ENCODE results near the gene CEBPA.

CEBPA gene

GRCh38 chr19:33291623-33292534 lies 10.5 kb downstream of the CEBPA start:
- no peak for TF ChIP-seq EZH2 (IDR thresholded peaks at IDR 0.05; ENCODE audit: borderline replicate concordance, low read length)
- no peak for TF ChIP-seq CTCF (IDR thresholded peaks at IDR 0.05; ENCODE audit: low read length)
- Histone ChIP-seq H3K9ac (ENCODE audit: low read length) (no peak overlapping the region), H3K4me2 (ENCODE audit: low read length) (no peak overlapping the region), H2AFZ (ENCODE audit: low read length) (no peak overlapping the region), H3K27me3 (ENCODE audit: insufficient read depth, low read length) (peaks cover 13% of the 10 kb centered on the region; the same call in 1 of the 2 replicates), H3F3A (ENCODE audit: insufficient read depth, low read length) (no peaks in the 10 kb centered on the region), H3K4me3 (ENCODE audit: low read depth, low read length, poor library complexity, severe bottlenecking) (no peak overlapping the region), H3K4me1 (ENCODE audit: insufficient read depth, low read length, severe bottlenecking) (no peaks in the 10 kb centered on the region), H3K9me3 (ENCODE audit: low read length) (no peaks in the 10 kb centered on the region), H4K20me1 (ENCODE audit: insufficient read depth, low read length) (no peaks in the 10 kb centered on the region), H3K36me3 (ENCODE audit: insufficient read depth, low read length) (no peaks in the 10 kb centered on the region), H3K79me2 (ENCODE audit: insufficient read depth, low read length) (no peaks in the 10 kb centered on the region), H3K27ac (ENCODE audit: low read depth, low read length, poor library complexity, severe bottlenecking) (no peak overlapping the region), H3K9me2 (ENCODE audit: low read depth, low read length) (no peaks in the 10 kb centered on the region)

DNA sequence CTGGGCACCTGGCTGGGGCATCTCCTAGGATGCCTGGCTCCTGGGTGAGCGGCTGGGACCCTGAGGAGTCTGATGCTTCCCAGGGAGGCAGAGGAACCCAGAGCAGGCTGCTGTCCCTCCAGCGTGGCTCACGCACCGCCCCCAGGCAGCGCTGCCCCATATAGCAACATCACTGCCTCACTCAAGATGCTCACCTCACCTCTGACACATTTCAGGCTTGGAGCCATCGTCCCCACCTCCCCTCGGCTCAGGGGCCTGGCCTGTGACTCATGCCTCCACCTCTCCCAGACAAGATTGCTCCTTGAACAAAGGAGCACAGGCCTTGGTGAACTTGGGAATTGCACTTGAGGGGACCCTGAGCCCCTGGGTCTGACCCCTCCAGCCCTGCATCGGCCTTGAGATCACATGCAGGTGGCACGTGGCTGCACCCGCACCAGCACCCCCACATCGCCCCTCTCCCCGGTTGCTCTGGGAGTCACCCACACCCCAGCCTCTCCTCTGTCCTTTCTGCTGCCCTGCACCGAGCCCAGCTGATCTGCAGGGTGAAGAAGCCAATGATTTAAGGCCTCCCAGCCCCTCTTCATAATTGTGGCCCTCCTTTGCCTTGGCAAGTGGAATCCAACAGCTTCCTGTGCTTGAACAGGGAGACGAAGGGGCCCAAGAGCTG lies 11.2 kb downstream of the CEBPA start:
- Histone ChIP-seq H3K4me3 (ENCODE audit: low read depth, low read length, poor library complexity, severe bottlenecking) (no peak overlapping the region), H3K9ac (ENCODE audit: low read length) (no peak overlapping the region), H3K9me3 (ENCODE audit: low read length) (no peaks in the 10 kb centered on the region), H4K20me1 (ENCODE audit: insufficient read depth, low read length) (no peaks in the 10 kb centered on the region), H3K4me2 (ENCODE audit: low read length) (no peak overlapping the region), H3K4me1 (ENCODE audit: insufficient read depth, low read length, severe bottlenecking) (no peaks in the 10 kb centered on the region), H3K79me2 (ENCODE audit: insufficient read depth, low read length) (no peaks in the 10 kb centered on the region), H3K27me3 (ENCODE audit: insufficient read depth, low read length) (peaks cover 13% of the 10 kb centered on the region; the same call in 1 of the 2 replicates), H2AFZ (ENCODE audit: low read length) (no peak overlapping the region), H3F3A (ENCODE audit: insufficient read depth, low read length) (no peaks in the 10 kb centered on the region), H3K27ac (ENCODE audit: low read depth, low read length, poor library complexity, severe bottlenecking) (no peak overlapping the region), H3K9me2 (ENCODE audit: low read depth, low read length) (no peaks in the 10 kb centered on the region), H3K36me3 (ENCODE audit: insufficient read depth, low read length) (no peaks in the 10 kb centered on the region)
- TF ChIP-seq EZH2 (IDR thresholded peaks at IDR 0.05; ENCODE audit: borderline replicate concordance, low read length), result no peak
- TF ChIP-seq CTCF (IDR thresholded peaks at IDR 0.05; ENCODE audit: low read length), result no peak

DNA sequence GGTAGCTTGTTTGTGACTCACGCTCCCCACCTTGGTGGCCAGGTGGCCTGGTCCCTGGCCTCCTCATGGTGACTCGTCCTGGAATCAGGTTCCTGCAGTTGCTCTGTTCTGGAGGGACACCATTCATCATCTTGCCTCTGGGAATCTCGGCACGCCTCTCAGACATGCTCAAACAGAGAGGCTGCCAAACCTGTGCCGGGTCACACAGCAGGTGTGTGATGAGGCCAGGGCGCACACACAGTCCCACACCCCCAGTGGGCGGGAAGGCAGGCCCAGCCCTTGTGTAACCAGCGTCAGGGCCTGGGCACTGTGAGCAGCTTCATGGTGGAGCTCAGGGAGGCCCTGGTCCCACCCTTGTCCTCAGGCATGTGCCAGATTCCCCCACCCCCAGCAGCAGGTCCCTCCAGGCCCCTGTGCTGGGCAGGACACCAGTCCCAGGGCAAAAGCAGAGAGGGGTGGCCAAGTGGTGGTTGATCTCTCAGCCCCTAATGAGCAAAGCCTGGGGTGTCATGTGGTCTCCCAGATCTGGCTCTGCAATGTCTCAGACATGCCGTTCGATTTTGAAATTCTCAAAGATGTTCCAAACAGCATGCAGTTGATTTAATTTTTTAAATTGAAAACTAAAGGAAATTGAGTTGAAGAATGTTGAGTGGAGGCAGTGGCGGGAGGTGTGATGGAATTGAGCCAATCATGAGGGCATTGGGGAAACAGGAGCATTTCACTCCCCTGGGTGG lies 12.1 kb downstream of the CEBPA start:
- H4K20me1 ChIP-seq (ENCODE audit: insufficient read depth, low read length), result no peaks in the 10 kb centered on the region
- no peak overlapping the region for H2AFZ ChIP-seq (ENCODE audit: low read length)
- H3K36me3 ChIP-seq (ENCODE audit: insufficient read depth, low read length), result no peaks in the 10 kb centered on the region
- H3K4me2 ChIP-seq (ENCODE audit: low read length), result no peak overlapping the region
- H3K9ac ChIP-seq (ENCODE audit: low read length), result no peak overlapping the region
- no peaks in the 10 kb centered on the region for H3K9me3 ChIP-seq (ENCODE audit: low read length)
- H3F3A ChIP-seq (ENCODE audit: insufficient read depth, low read length), result no peaks in the 10 kb centered on the region
- TF ChIP-seq EZH2 (IDR thresholded peaks at IDR 0.05; ENCODE audit: borderline replicate concordance, low read length), result no peak
- no peak for TF ChIP-seq CTCF (IDR thresholded peaks at IDR 0.05; ENCODE audit: low read length)
- H3K27me3 ChIP-seq (ENCODE audit: insufficient read depth, low read length), result peaks cover 13% of the 10 kb centered on the region; the same call in 1 of the 2 replicates
- no peak overlapping the region for H3K4me3 ChIP-seq (ENCODE audit: low read depth, low read length, poor library complexity, severe bottlenecking)
- no peaks in the 10 kb centered on the region for H3K79me2 ChIP-seq (ENCODE audit: insufficient read depth, low read length)
- H3K4me1 ChIP-seq (ENCODE audit: insufficient read depth, low read length, severe bottlenecking), result no peaks in the 10 kb centered on the region
- H3K27ac ChIP-seq (ENCODE audit: low read depth, low read length, poor library complexity, severe bottlenecking), result no peak overlapping the region
- H3K9me2 ChIP-seq (ENCODE audit: low read depth, low read length), result no peaks in the 10 kb centered on the region

Measured in OCI-LY1 (cell line).